HG02884 (cell line): ENCODE results near the gene CAMK1D.
"Not testable (repeated sequence)": the region's sequence is repeated elsewhere in the genome, so short reads cannot be mapped to it uniquely, and the experiment has no call there.

Experiments used
- ATAC-seq: cut with Tn5 transposase; IDR thresholded peaks from one replicate; pipeline ENCODE4 v1.9.1; 2021; ENCODE audit warnings: mild to moderate bottlenecking, moderate library complexity; ENCODE audit not compliant: unreplicated experiment

CAMK1D gene

DNA sequence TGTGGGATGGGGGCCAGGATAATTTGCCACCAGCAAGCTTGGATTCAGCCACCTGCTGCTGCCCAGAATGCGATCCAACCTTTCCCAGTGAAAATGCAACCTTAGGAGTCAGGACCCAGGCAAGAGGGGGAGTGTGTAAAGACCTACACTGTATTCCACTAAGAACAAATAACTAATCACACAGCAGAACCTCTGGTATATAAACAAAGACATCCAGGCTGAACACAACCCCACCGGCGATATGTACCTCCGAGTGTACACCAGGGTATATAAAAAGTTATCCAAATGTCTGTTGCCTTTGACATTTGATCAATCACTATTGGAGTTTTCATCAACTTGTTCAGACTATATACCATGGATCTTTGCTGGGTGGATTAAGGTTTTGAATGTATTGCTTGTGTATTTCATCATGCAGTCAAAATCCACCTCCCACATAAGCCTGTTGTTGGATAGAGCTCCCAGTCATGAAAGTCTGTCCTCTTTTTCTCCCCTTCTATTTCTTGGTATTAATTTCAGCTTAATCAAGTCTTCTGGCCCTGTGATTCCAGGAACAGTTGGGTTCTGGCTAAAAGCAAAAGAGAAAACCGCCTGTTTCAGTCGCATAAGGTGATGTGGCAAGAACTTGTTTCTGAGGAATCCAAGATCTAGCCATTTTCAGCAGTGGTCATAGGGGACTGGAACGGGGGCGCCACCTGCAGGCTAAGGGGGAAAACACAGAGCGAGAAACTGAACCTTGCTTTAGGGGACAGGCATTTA is 361.4 kb downstream of the CAMK1D start:
- no peak for ATAC-seq

- ATAC-seq, result no peak
Measured at GRCh38 chr10:12711350-12711708, 362.0 kb downstream of the CAMK1D start.

- ATAC-seq, result no peak
Measured at GRCh38 chr10:12712293-12712983, 363.1 kb downstream of the CAMK1D start.

DNA sequence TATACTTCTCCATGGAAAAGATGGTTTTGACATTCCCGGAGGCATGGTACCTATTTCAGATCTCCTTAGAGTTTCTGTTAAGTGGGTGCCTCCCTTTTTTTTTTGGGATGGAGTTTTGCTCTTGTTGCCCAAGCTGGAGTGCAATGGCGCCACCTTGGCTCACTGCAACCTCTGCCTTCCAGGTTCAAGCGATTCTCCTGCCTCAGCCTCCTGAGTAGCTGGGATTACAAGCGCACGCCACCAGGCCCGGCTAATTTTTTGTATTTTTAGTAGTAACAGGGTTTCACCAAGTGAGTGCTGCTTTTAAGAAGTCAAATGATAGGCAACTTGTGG is 363.6 kb downstream of the CAMK1D start:
- ATAC-seq, result not testable (repeated sequence)

DNA sequence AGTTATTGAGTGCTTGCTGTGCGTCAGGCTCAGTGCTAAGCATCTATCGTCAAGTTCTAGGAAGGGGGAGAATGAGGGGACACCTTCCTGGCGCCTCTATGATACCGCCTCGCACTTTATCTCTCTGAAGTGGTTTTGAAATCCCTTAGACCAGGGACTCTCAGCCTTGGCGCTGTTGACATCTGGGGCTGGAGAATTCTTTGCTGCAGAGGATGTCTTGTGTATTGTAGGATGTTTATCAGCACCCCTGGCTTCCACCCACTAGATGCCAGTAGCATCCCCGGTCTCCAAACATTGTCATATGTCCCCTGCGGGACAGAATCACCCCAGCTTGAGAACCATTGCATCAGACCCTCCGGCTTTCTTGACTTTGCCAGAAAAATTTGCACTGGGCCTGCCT is 366.7 kb downstream of the CAMK1D start:
- no peak for ATAC-seq

DNA sequence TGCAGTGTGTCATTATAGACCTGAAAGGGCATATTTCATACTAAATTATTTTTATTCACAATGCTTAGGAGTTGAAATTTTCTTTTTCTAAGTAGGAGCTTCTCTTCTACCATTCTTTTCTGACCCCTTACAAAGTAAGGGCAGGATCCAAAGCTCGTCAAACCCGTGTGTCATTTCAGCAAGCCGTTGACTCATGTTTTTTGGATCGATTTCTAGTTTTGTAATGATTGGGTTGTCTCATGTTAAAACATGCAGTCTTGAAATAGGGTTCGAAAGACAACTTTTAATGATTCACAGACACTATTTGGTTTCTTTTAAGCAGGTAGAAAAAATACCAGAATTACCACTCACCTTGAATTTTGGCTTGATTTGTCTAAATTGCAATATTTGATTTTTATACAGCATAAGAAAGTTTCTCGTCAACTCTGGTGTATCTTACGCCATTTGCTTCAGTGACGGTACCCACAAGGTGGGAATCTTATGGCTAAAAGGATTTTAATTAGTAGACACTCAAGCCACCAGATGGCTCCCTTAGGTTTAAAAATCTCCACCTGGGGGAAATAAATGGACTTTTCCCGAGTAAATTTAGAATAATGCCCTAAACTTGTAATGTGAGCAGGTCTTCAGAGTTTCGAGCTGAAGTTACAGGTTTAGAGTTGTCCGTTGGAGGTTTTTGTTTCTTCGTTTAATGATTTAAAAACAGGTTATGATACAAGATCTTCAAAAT is 368.8 kb downstream of the CAMK1D start:
- no peak for ATAC-seq

DNA sequence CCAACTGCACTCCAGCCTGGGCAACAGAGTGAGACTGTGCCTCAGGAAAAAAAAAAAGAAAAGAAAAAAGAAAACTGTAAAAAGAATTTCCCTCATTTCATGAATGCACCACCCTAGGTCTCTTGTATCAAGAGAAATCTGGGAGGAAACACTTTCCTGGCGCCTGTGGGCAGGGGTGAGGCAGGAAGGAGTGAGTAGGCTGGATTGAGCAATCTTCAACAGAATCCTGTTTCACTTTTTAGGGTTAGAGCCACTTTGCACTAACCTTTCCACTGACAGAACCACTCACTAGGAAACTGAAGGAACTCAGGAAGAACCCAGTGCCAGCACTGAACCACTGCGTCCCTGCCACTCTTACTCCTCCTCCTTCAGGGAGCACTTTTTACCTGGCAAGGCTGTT is 370.0 kb downstream of the CAMK1D start:
- no peak for ATAC-seq

DNA sequence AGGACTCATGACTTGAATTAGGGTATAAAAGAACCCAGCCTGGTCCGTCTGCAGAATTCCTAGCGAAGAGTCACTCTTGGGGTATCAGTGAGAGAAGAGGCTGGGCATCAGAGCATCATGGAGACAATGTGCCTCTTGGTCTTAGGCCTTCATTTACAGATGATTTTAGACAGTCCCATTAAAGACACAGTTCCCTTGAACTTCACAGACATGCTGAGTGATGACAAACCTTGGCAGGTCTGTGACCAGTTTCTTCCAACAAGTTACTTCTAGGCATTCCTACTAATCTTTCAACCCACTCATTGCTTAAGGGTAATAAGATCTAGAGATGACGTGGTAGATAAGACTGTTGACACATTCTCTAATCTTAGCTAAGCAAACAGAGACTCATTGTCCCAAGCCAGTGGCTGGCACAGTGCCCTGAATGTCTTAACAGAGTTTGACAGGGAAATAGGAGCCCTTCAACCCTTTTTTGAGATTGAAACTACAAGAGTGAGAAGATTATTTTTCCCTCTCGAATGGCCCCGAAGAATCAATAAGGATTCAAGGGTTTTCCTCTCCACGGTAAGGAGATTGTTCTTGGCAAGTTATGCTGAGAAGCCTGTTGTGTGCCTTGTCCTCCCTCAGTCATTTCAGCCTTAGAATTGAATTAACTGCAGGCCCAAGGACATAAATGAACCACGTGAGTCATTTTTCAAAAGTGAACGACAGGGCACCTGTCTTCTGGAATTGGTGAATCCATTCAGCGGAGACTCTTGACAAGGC is 371.1 kb downstream of the CAMK1D start:
- ATAC-seq, result no peak

- no peak for ATAC-seq
Measured at GRCh38 chr10:12721334-12721733, 372.0 kb downstream of the CAMK1D start.

DNA sequence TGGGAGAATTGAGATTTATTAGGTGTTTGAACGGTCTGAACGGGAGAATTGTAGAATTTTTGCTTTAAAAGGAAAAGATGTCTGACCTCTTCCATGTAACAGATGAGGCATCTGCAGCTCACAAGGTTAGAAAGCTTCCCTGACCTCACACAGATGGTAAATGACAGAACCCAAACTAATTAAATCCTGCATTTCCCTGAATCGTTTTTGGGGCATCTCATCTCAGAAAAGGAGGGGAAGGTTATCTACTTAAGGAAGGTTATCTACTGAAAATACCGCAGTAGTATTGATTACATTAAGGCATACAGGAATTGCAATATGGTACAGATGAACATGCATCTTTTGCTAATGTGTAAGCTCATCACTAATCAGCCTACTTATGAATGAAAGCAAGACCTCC is 373.9 kb downstream of the CAMK1D start:
- ATAC-seq, result no peak

- ATAC-seq, result no peak
Measured at GRCh38 chr10:12724807-12725579, 375.6 kb downstream of the CAMK1D start.

GRCh38 chr10:12725580-12725888 is 376.2 kb downstream of the CAMK1D start:
- ATAC-seq, result not testable (repeated sequence)

GRCh38 chr10:12726971-12727831 is 377.9 kb downstream of the CAMK1D start:
- no peak for ATAC-seq

DNA sequence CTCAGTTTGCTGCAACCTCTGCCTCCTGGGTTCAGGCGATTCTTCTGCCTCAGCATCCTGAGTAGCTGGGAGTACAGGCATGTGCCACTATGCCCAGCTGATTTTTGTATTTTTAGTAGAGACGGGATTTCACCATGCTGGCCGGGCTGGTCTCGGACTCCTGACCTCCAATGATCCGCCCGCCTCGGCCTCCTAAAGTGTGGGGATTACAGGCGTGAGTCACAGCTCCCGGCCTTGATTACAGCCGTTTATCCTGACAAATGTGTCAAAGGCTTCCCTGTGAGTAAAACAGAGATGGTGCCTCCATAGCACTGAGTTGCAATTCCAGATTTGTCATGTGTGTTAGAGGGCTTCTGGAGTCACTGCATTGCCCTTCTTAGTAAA is 378.5 kb downstream of the CAMK1D start:
- ATAC-seq, result no peak

DNA sequence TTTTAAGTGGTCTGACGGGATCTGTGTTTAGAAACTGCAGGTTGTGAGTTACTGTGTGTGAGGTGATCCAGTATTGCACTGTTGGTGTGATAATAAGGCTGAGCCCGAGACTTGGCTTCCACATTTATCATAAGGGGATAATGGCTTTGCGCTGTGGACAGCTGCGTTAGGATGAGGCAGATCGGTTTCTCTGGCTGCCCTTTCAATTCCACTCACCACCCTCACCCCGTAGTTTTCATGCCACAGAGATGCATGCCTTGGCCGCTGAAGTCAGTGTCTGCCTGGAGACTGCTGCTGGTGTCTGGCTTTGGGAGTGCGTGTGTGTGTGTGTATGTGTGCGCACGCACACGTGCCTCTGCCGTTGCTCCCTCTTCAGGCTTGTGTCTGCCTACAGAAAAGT is 379.1 kb downstream of the CAMK1D start:
- ATAC-seq, result no peak

DNA sequence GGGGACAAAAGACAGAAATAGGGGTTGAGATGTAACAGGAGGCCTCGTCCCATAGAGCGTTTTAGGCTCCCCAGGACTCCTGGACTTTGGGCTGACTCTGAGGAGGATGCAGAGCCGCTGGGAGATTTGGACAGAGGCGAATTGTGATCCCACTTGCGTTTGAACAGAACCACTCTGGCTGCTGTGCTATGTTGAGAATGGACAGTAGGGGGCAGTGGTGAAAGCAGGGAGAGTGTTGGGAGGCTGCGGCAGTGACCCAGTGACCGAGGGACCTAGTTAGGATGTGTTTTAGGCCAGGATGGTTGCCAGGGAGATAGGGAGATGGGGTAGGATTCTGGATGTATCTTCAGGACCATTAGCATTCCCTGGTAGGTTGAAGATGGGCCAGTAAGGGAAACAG is 380.5 kb downstream of the CAMK1D start:
- no peak for ATAC-seq

DNA sequence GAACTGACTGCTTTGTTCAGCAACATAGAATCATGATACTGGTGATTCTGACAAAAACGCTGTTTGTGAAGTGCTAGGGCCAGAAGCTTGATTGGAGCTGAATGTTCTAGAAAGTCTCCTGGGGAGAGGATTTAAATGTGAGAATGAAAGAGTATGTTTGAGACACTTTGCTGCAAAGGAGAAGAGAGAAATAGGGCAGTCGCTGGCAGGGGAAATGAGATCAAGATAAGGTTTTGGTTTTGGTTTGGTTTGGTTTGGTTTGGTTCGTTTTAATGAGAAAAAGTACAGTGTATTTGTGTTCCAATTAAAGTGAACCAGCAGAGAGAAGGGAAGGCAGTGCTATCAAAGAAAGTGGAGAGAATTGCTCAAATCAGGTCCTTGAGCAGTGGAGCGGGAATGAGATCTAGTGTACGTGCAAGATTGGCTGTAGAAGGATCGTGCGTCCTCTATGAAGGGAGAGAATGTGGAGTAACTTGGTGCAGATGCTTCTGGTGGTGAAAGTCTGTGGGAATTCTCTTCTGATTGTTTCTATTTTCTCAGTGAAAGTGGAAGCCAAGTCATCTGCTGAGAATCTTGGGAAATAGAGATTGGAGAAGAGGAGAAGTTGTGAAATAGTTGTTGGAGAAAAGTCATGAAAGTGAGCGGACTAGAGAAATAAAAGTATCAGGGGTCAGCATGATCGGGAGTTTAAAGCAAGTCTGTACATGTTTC is 381.6 kb downstream of the CAMK1D start:
- ATAC-seq, result no peak

DNA sequence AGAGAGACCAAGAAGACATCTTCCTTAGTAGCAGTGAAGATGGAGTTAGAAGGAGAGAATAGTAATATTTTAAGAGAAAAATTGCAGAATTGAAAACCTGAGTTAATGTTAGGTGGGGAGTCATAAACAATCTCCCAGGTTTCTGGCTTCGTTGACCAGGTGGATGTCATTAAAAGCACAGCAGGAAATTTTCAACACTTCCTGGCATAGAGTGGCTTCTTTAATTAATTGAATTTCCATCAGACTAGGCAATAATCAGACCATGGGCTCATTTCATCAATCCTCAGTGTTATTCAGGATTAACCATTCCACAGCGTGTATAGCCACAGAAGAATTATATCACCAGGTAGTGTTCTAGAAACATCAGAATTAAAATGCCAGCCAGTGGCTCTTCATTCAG is 383.9 kb downstream of the CAMK1D start:
- ATAC-seq, result no peak

GRCh38 chr10:12735843-12736462 is 386.6 kb downstream of the CAMK1D start:
- ATAC-seq, result no peak
